HepG2 (cell line): ENCODE data around the gene RNF8. TPM values are rescaled to one million over a fixed set of nuclear protein-coding genes. Genes with fewer than 3 reads are reported as not detected.

Source experiments
- ATAC-seq: fragments of 200-7000 bp; cut with Tn5 transposase; 3 replicates; pipeline ENCODE4 v1.9.1; 2020; ENCODE audit warnings: mild to moderate bottlenecking, moderate library complexity
- BruUV-seq: library from RNA; stranded (reverse); fragments of 400-500 nt; replicated peaks from 2 replicates; lab custom pipeline; 2021; lab: Mats Ljungman, UMichigan
- CTCF ChIA-PET: fragments of 300-600 bp; formaldehyde crosslinking; extraction: SDS; loops from one replicate; lab custom pipeline; 2021; ENCODE audit warnings: low total read pairs, inconsistent platforms, low intra/inter-chr PET ratio; lab: Yijun Ruan, JAX
- POLR2A ChIA-PET: fragments of 350-600 bp; sonication (Branson Sonifier 250); formaldehyde crosslinking; loops from one replicate; lab custom pipeline; 2020; ENCODE audit warnings: antibody characterized with exemption, inconsistent platforms; lab: Yijun Ruan, JAX
- DNase-seq: peaks from one replicate; pipeline ENCODE4 v3.0.0-alpha.2; 2015; ENCODE audit warnings: low spot score
- FAIRE-seq: peaks from 3 replicates; lab custom pipeline; 2011; peaks lifted over from hg19 to GRCh38; lab: Jason Lieb, UNC
- H2AFZ ChIP-seq: one replicate; pipeline ENCODE4 v1.6.1; 2011; ENCODE audit warnings: low read length, inconsistent platforms
- H3K27ac ChIP-seq: fragments of 300-600 bp; 3 replicates; pipeline ENCODE4 v1.8.0; 2011; ENCODE audit warnings: mixed run types, mild to moderate bottlenecking, mixed read lengths, low read length, inconsistent platforms; ENCODE audit not compliant: insufficient read depth; ENCODE audit errors: extremely low read length
- H3K27me3 ChIP-seq, 2 experiments: fragments of 200-600 bp in 1 of 2; 2 replicates in 1 of 2; 3 replicates in 1 of 2; pipeline versions ENCODE4 v1.6.0 to v1.8.0; 2011; ENCODE audit warnings: low read length in 2 of 2, mild to moderate bottlenecking in 2 of 2, moderate library complexity in 2 of 2, inconsistent platforms in 1 of 2; ENCODE audit not compliant: insufficient read depth in 2 of 2, control insufficient read depth in 1 of 2
- H3K36me3 ChIP-seq, 2 experiments: fragments of 200-600 bp in 1 of 2; replicated peaks in 1 of 2; 2 replicates in 1 of 2; 3 replicates in 1 of 2; pipeline versions ENCODE4 v1.5.1 to v1.8.0; 2011; ENCODE audit warnings: low read length in 2 of 2, inconsistent platforms in 1 of 2; ENCODE audit not compliant: insufficient read depth in 2 of 2, control insufficient read depth in 1 of 2
- H3K4me1 ChIP-seq: 2 replicates; pipeline ENCODE4 v1.5.1; 2012; ENCODE audit warnings: low read length, inconsistent platforms; ENCODE audit not compliant: insufficient read depth
- H3K4me2 ChIP-seq: 2 replicates; pipeline ENCODE4 v1.6.0; 2011; ENCODE audit warnings: low read depth, low read length, inconsistent platforms
- H3K4me3 ChIP-seq, 3 experiments: fragments of 200-600 bp in 1 of 3; sonication (generic), shearing (Covaris generic) in 1 of 3; replicated peaks in 1 of 3; 2 replicates each; pipeline ENCODE4 v1.5.1; 2011 to 2016; ENCODE audit warnings: low read length in 3 of 3, inconsistent platforms in 2 of 3, low read depth in 2 of 3, mild to moderate bottlenecking in 2 of 3, control low read depth in 1 of 3, mixed read lengths in 1 of 3; ENCODE audit not compliant: insufficient read depth in 1 of 3
- H3K79me2 ChIP-seq: one replicate; pipeline ENCODE4 v1.6.1; 2011; ENCODE audit warnings: low read length, inconsistent platforms; ENCODE audit not compliant: insufficient read depth
- H3K9ac ChIP-seq: 2 replicates; pipeline ENCODE4 v1.6.0; 2011; ENCODE audit warnings: mild to moderate bottlenecking, low read depth, low read length, inconsistent platforms; ENCODE audit not compliant: insufficient read depth
- H3K9me3 ChIP-seq: 2 replicates; pipeline ENCODE4 v1.5.1; 2012; ENCODE audit warnings: mild to moderate bottlenecking, low read length
- H4K20me1 ChIP-seq: 2 replicates; pipeline ENCODE4 v1.6.0; 2011; ENCODE audit warnings: inconsistent platforms, mild to moderate bottlenecking, low read length, moderate library complexity; ENCODE audit not compliant: insufficient read depth
- ASH2L ChIP-seq: fragments of 300-600, 200-600 bp; sonication (generic); IDR thresholded peaks from 2 replicates; pipeline ENCODE4 v1.7.0; 2017; ENCODE audit warnings: low read depth, mild to moderate bottlenecking, moderate library complexity, mixed read lengths, low read length; ENCODE audit not compliant: insufficient read length
- CHD4 ChIP-seq: fragments of 200-600 bp; sonication (generic); IDR thresholded peaks from 2 replicates; pipeline ENCODE4 v1.7.0; 2017; ENCODE audit warnings: mild to moderate bottlenecking, low read length, borderline replicate concordance
- HOXA5 ChIP-seq: sonication (generic); formaldehyde crosslinking; IDR thresholded peaks from 2 replicates; pipeline ENCODE4 v1.4.0; 2020; ENCODE audit warnings: missing genetic modification reagents
- MBNL3 ChIP-seq: fragments of 250-450 bp; sonication (Bioruptor Pico); conservative IDR thresholded peaks from 2 replicates; pipeline ENCODE4 v1.8.0; 2022; ENCODE audit warnings: mild to moderate bottlenecking, inconsistent platforms
- MTA1 ChIP-seq: sonication (generic); formaldehyde crosslinking; IDR thresholded peaks from 2 replicates; pipeline ENCODE4 v1.4.0; 2020; ENCODE audit warnings: missing genetic modification reagents, mild to moderate bottlenecking, borderline replicate concordance
- NFRKB ChIP-seq: fragments of 450-650 bp; IDR thresholded peaks from 2 replicates; pipeline ENCODE4 v1.6.1; 2017
- POGZ ChIP-seq: sonication (generic); formaldehyde crosslinking; IDR thresholded peaks from 2 replicates; pipeline ENCODE4 v1.4.0; 2020; ENCODE audit warnings: mild to moderate bottlenecking, missing genetic modification reagents
- TAF1 ChIP-seq: sonication (generic); formaldehyde crosslinking; IDR thresholded peaks from 2 replicates; pipeline ENCODE4 v1.4.0; 2020; ENCODE audit warnings: missing genetic modification reagents
- YEATS4 ChIP-seq: sonication (generic); formaldehyde crosslinking; IDR thresholded peaks from 2 replicates; pipeline ENCODE4 v1.4.0; 2020; ENCODE audit warnings: missing genetic modification reagents, borderline replicate concordance
- ZNF264 ChIP-seq: sonication (generic); formaldehyde crosslinking; IDR thresholded peaks from 2 replicates; pipeline ENCODE4 v1.4.0; 2020; ENCODE audit warnings: missing genetic modification reagents
- ZNF329 ChIP-seq: sonication (generic); formaldehyde crosslinking; IDR thresholded peaks from 2 replicates; pipeline ENCODE4 v1.9.0; 2021; ENCODE audit warnings: low read depth, mild to moderate bottlenecking, missing genetic modification reagents
- ZNF430 ChIP-seq: sonication (generic); formaldehyde crosslinking; IDR thresholded peaks from 2 replicates; pipeline ENCODE4 v1.9.0; 2021; ENCODE audit warnings: mild to moderate bottlenecking, missing genetic modification reagents
- ZNF572 ChIP-seq: sonication (generic); formaldehyde crosslinking; IDR thresholded peaks from 2 replicates; pipeline ENCODE4 v1.5.1; 2020; ENCODE audit warnings: mild to moderate bottlenecking, missing genetic modification reagents
- ZNF580 ChIP-seq: IDR thresholded peaks from 2 replicates; pipeline ENCODE4 v1.6.1; 2016; ENCODE audit warnings: low read depth, borderline replicate concordance
- ZNF598 ChIP-seq: sonication (generic); formaldehyde crosslinking; IDR thresholded peaks from 2 replicates; pipeline ENCODE4 v1.5.1; 2020; ENCODE audit warnings: mild to moderate bottlenecking, missing genetic modification reagents, borderline replicate concordance
- WGBS: methylation state at CpG from one replicate; pipeline ENCODE4 v1.1.6; 2017; ENCODE audit warnings: low lambda C conversion rate; 5-methylcytosine and 5-hydroxymethylcytosine counted together
- in situ Hi-C: cut with HindIII; loops from 2 replicates; pipeline ENCODE4 v1.10.0; 2017; ENCODE audit warnings: low pct_unique_long_range_greater_than_20kb; ENCODE audit not compliant: extremely low pct_ligation_motif_present
- intact Hi-C: fragments of 100-400 bp; cut with micrococcal nuclease; formaldehyde crosslinking; loops from one replicate; pipeline ENCODE4 v1.10.0; 2022; ENCODE audit not compliant: unreplicated experiment
- polyA plus RNA-seq, 8 experiments: library from polyadenylated mRNA; depleted of rRNA in 3 of 8; stranded (reverse) in 7 of 8; unstranded in 1 of 8; fragments of >200 nt; fragmentation: Illumina TruSeq in 4 of 8; extraction: Trizol in 4 of 8; gene quantifications; 2 replicates each; pipeline versions ENCODE4 v1.2.1 to v1.2.3, GENCODE V29; 2011 to 2016; ENCODE audit warnings: low read depth in 4 of 8, missing spikeins in 1 of 8, mixed read lengths in 1 of 8; ENCODE audit not compliant: insufficient read depth in 1 of 8
- total RNA-seq, 5 experiments: library from RNA; depleted of rRNA; stranded (reverse); fragments of >200 nt; fragmentation: Illumina TruSeq; extraction: Trizol; gene quantifications; 2 replicates each; pipeline ENCODE4 v1.2.3, GENCODE V29; 2016; ENCODE audit warnings: low read depth in 1 of 5
- TF ChIP-seq, protein P1 (sequence below): sonication (generic); formaldehyde crosslinking; IDR thresholded peaks from 2 replicates; pipeline ENCODE4 v1.5.0; 2020; ENCODE audit warnings: missing genetic modification reagents, mild to moderate bottlenecking, borderline replicate concordance
- TF ChIP-seq, protein P2 (sequence below): sonication (generic); formaldehyde crosslinking; IDR thresholded peaks from 2 replicates; pipeline ENCODE4 v1.4.0; 2020; ENCODE audit warnings: mild to moderate bottlenecking, low read depth, missing genetic modification reagents

Gene RNF8
- total and polyA plus RNA-seq, 2 of the 13 experiments (the other 11 are each of a cell fraction or from before 2014, with no cell fraction given), result 21.8 to 47.6 TPM

- POLR2A ChIA-PET, result no interaction called here
- H3K27ac ChIP-seq, result no peak overlapping the region
- DNase-seq (no peak), FAIRE-seq (no peak), ATAC-seq (no peak)
- CTCF ChIA-PET, result no interaction called here
- in situ Hi-C loops (no loop called here), intact Hi-C loops (no loop called here)
- no peaks in the 10 kb centered on the region for H3K27me3 ChIP-seq
- H3K4me1 ChIP-seq, result peaks cover 48% of the 10 kb centered on the region
- 86% methylated on average over 2 of the region's 2 CpGs for WGBS
- no peak overlapping the region for H2AFZ ChIP-seq
- no peak overlapping the region for H3K9ac ChIP-seq
- H3K9me3 ChIP-seq, result no peaks in the 10 kb centered on the region
- H3K79me2 ChIP-seq, result peaks cover 38% of the 10 kb centered on the region
- no peak overlapping the region for H3K4me2 ChIP-seq
- TF ChIP-seq ZNF430 (CRISPR knock-in tag), result no peak
- TF ChIP-seq HOXA5 (CRISPR knock-in tag), result no peak
- TF ChIP-seq, protein P1, sequence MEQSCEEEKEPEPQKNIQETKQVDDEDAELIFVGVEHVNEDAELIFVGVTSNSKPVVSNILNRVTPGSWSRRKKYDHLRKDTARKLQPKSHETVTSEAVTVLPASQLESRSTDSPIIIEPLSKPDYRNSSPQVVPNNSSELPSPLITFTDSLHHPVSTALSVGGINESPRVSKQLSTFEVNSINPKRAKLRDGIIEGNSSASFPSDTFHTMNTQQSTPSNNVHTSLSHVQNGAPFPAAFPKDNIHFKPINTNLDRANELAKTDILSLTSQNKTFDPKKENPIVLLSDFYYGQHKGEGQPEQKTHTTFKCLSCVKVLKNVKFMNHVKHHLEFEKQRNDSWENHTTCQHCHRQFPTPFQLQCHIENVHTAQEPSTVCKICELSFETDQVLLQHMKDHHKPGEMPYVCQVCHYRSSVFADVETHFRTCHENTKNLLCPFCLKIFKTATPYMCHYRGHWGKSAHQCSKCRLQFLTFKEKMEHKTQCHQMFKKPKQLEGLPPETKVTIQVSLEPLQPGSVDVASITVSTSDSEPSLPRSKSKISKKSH (CRISPR knock-in tag), result no peak
- TF ChIP-seq ZNF329 (CRISPR knock-in tag), result no peak
- no peak for TF ChIP-seq POGZ (CRISPR knock-in tag)
- TF ChIP-seq ASH2L, result no peak
- TF ChIP-seq MBNL3 (CRISPR knock-in tag), result no peak
- TF ChIP-seq YEATS4 (CRISPR knock-in tag), result no peak
- TF ChIP-seq ZNF580 (CRISPR knock-in tag), result no peak
- TF ChIP-seq NFRKB, result no peak
- TF ChIP-seq CHD4, result no peak
- no peak for TF ChIP-seq MTA1
- TF ChIP-seq ZNF264 (CRISPR knock-in tag), result no peak
- TF ChIP-seq ZNF598 (CRISPR knock-in tag), result no peak
- TF ChIP-seq ZNF572 (CRISPR knock-in tag), result no peak
- TF ChIP-seq, protein P2, sequence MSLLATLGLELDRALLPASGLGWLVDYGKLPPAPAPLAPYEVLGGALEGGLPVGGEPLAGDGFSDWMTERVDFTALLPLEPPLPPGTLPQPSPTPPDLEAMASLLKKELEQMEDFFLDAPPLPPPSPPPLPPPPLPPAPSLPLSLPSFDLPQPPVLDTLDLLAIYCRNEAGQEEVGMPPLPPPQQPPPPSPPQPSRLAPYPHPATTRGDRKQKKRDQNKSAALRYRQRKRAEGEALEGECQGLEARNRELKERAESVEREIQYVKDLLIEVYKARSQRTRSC (CRISPR knock-in tag), result no peak
- TF ChIP-seq TAF1 (CRISPR knock-in tag), result no peak
- H3K36me3 ChIP-seq, result peaks cover 11 to 27% of the 10 kb centered on the region in 2 experiments
- no peak overlapping the region for H3K4me3 ChIP-seq
- BruUV-seq, result no TSS peak
- peaks cover 4% of the 10 kb centered on the region; the same call in 1 of the 2 replicates for H4K20me1 ChIP-seq
Observed at GRCh38 chr6:37357860-37358259, 4.1 kb downstream of the RNF8 start.
